HEK293T (cell line): Measurements from ENCODE around the gene GALC.

Experiments
- BHLHE40 ChIP-seq: fragments of 450-650 bp; IDR thresholded peaks from 2 replicates; pipeline ENCODE4 v1.6.1; 2016; ENCODE audit warnings: mild to moderate bottlenecking, moderate library complexity, borderline replicate concordance
- CTBP1 ChIP-seq: fragments of 450-650 bp; IDR thresholded peaks from 2 replicates; pipeline ENCODE4 v1.6.1; 2016; ENCODE audit warnings: borderline replicate concordance
- ELF4 ChIP-seq: fragments of 450-650 bp; IDR thresholded peaks from 2 replicates; pipeline ENCODE4 v1.6.1; 2017; ENCODE audit warnings: antibody characterized with exemption
- FOXK2 ChIP-seq: fragments of 450-650 bp; IDR thresholded peaks from 2 replicates; pipeline ENCODE4 v1.6.1; 2016; ENCODE audit warnings: mild to moderate bottlenecking
- FOXM1 ChIP-seq: fragments of 450-650 bp; IDR thresholded peaks from 2 replicates; pipeline ENCODE4 v1.6.1; 2017; ENCODE audit warnings: mild to moderate bottlenecking, borderline replicate concordance
- HDGF ChIP-seq: fragments of 450-650 bp; IDR thresholded peaks from 2 replicates; pipeline ENCODE4 v1.6.1; 2017; ENCODE audit warnings: antibody characterized with exemption, borderline replicate concordance
- NFRKB ChIP-seq: fragments of 450-650 bp; IDR thresholded peaks from 2 replicates; pipeline ENCODE4 v1.6.1; 2016; ENCODE audit warnings: mild to moderate bottlenecking, moderate library complexity
- PKNOX1 ChIP-seq: fragments of 450-650 bp; IDR thresholded peaks from 2 replicates; pipeline ENCODE4 v1.6.1; 2016
- SP1 ChIP-seq: fragments of 450-650 bp; IDR thresholded peaks from 2 replicates; pipeline ENCODE4 v1.6.1; 2017
- SUZ12 ChIP-seq: fragments of 450-650 bp; IDR thresholded peaks from 2 replicates; pipeline ENCODE4 v1.6.1; 2016; ENCODE audit warnings: mild to moderate bottlenecking
- TARDBP ChIP-seq: fragments of 450-650 bp; IDR thresholded peaks from 2 replicates; pipeline ENCODE4 v1.6.1; 2016
- ZNF384 ChIP-seq: fragments of 450-650 bp; IDR thresholded peaks from 2 replicates; pipeline ENCODE4 v1.6.1; 2016

GRCh38 chr14:87966816-87967215 lies 26.2 kb downstream of the GALC start:
- no peak for TF ChIP-seq FOXK2
- no peak for TF ChIP-seq TARDBP
- no peak for TF ChIP-seq NFRKB
- no peak for TF ChIP-seq PKNOX1
- no peak for TF ChIP-seq BHLHE40
- TF ChIP-seq FOXM1 = no peak
- TF ChIP-seq ELF4 = no peak
- no peak for TF ChIP-seq HDGF
- no peak for TF ChIP-seq SP1
- no peak for TF ChIP-seq CTBP1
- TF ChIP-seq ZNF384 = no peak
- TF ChIP-seq SUZ12 = no peak
